Keratinocyte (primary cell): ENCODE results near the gene ASB16. TPM values are rescaled to one million over a fixed set of nuclear protein-coding genes. Genes with fewer than 3 reads are reported as not detected.

Experiments
- DNase-seq: peaks from one replicate; pipeline ENCODE4 v3.0.0-alpha.2; 2011; ENCODE audit warnings: low read depth, missing footprints, low spot score
- FAIRE-seq: peaks from 2 replicates; lab custom pipeline; 2011; peaks lifted over from hg19 to GRCh38; lab: Jason Lieb, UNC
- H2AFZ ChIP-seq: 2 replicates; pipeline ENCODE4 v1.6.0; 2012; ENCODE audit warnings: low read length, control low read depth, inconsistent platforms; ENCODE audit not compliant: control insufficient read depth
- H3K27ac ChIP-seq: 2 replicates; pipeline ENCODE4 v1.5.1; 2011; ENCODE audit warnings: low read length; ENCODE audit not compliant: control insufficient read depth, insufficient read depth
- H3K27me3 ChIP-seq: 3 replicates; pipeline ENCODE4 v1.6.0; 2011; ENCODE audit warnings: low read length; ENCODE audit not compliant: control insufficient read depth, insufficient read depth; ENCODE audit errors: extremely low read depth
- H3K36me3 ChIP-seq, 2 experiments: 2 replicates in 1 of 2; 3 replicates in 1 of 2; pipeline ENCODE4 v1.5.1; 2011; ENCODE audit warnings: low read length in 2 of 2, mild to moderate bottlenecking in 1 of 2; ENCODE audit not compliant: control insufficient read depth in 2 of 2, insufficient read depth in 2 of 2; ENCODE audit errors: extremely low read depth in 1 of 2
- H3K4me1 ChIP-seq: 3 replicates; pipeline ENCODE4 v1.5.1; 2011; ENCODE audit warnings: low read length; ENCODE audit not compliant: control insufficient read depth, insufficient read depth; ENCODE audit errors: extremely low read depth
- H3K4me2 ChIP-seq: 3 replicates; pipeline ENCODE4 v1.6.0; 2011; ENCODE audit warnings: low read depth, low read length; ENCODE audit not compliant: control insufficient read depth, insufficient read depth; ENCODE audit errors: extremely low read depth
- H3K4me3 ChIP-seq, 3 experiments: fragments of 200-600 bp in 1 of 3; sonication (generic) in 1 of 3; 2 replicates in 2 of 3; 3 replicates in 1 of 3; pipeline ENCODE4 v1.5.1; 2011 to 2016; ENCODE audit warnings: low read length in 3 of 3, mild to moderate bottlenecking in 3 of 3, control low read depth in 2 of 3, inconsistent platforms in 1 of 3, low read depth in 1 of 3, mixed read lengths in 1 of 3, mixed run types in 1 of 3, moderate library complexity in 1 of 3; ENCODE audit not compliant: control insufficient read depth in 2 of 3, insufficient read depth in 2 of 3; ENCODE audit errors: extremely low read depth in 1 of 3
- H3K79me2 ChIP-seq: 2 replicates; pipeline ENCODE4 v1.6.0; 2012; ENCODE audit warnings: low read length; ENCODE audit not compliant: control insufficient read depth, insufficient read depth
- H3K9ac ChIP-seq: 3 replicates; pipeline ENCODE4 v1.6.0; 2011; ENCODE audit warnings: low read length; ENCODE audit not compliant: control insufficient read depth, insufficient read depth; ENCODE audit errors: extremely low read depth
- H3K9me1 ChIP-seq: 3 replicates; pipeline ENCODE4 v1.6.0; 2011; ENCODE audit warnings: low read length; ENCODE audit not compliant: control insufficient read depth, insufficient read depth; ENCODE audit errors: extremely low read depth
- H3K9me3 ChIP-seq: 2 replicates; pipeline ENCODE4 v1.5.1; 2012; ENCODE audit warnings: low read depth, low read length; ENCODE audit not compliant: control insufficient read depth
- H4K20me1 ChIP-seq: 3 replicates; pipeline ENCODE4 v1.6.0; 2011; ENCODE audit warnings: low read length; ENCODE audit not compliant: control insufficient read depth, insufficient read depth; ENCODE audit errors: extremely low read depth
- CTCF ChIP-seq, 3 experiments: IDR thresholded peaks in 1 of 3; conservative IDR thresholded peaks in 1 of 3; optimal IDR thresholded peaks in 1 of 3; 2 replicates in 2 of 3; 3 replicates in 1 of 3; pipeline versions ENCODE3 to v1.5.1; 2011; ENCODE audit warnings: low read length in 3 of 3, mild to moderate bottlenecking in 3 of 3, moderate library complexity in 2 of 3, control low read depth in 1 of 3, inconsistent platforms in 1 of 3; ENCODE audit not compliant: insufficient read depth in 2 of 3; ENCODE audit errors: extremely low read depth in 1 of 3
- EZH2 ChIP-seq: IDR thresholded peaks from one replicate; pipeline ENCODE4 v1.6.1; 2012; ENCODE audit warnings: inconsistent platforms, mild to moderate bottlenecking, low read length, moderate library complexity
- dilution Hi-C: fragments of 300-500 bp; cut with MboI; formaldehyde crosslinking; loops from one replicate; pipeline ENCODE4 v1.7.0; 2020; ENCODE audit warnings: low sequenced_read_pairs; ENCODE audit not compliant: extremely low pct_ligation_motif_present
- polyA plus RNA-seq, 5 experiments: library from polyadenylated mRNA; depleted of rRNA in 3 of 5; stranded (reverse) in 3 of 5; stranded (forward) in 1 of 5; unstranded in 1 of 5; fragments of >200 nt; gene quantifications; 1 replicate in 1 of 5; 2 replicates in 3 of 5; 3 replicates in 1 of 5; pipeline versions ENCODE4 v1.2.1 to v1.2.3, GENCODE V29; 2011 to 2012; ENCODE audit warnings: missing spikeins in 2 of 5, low read depth in 1 of 5, low replicate concordance in 1 of 5

Gene ASB16
- polyA plus RNA-seq, 1 donor (not counting 4 experiments of a cell fraction or from before 2014, with no cell fraction given), result not detected

- dilution Hi-C loops, result no loop called here
- DNase-seq, result no peak
- Histone ChIP-seq H3K79me2 (no peaks in the 10 kb centered on the region), H3K9ac (peak overlapping the region; percentile 9), H3K36me3 (peaks cover 44 to 49% of the 10 kb centered on the region in 2 experiments), H3K4me2 (peak overlapping the region; percentile 6), H3K27ac (peak overlapping the region; percentile 13), H4K20me1 (no peaks in the 10 kb centered on the region), H3K4me1 (peaks cover 28% of the 10 kb centered on the region), H3K27me3 (no peaks in the 10 kb centered on the region), H3K9me3 (no peaks in the 10 kb centered on the region), H3K9me1 (no peaks in the 10 kb centered on the region), H2AFZ (no peak overlapping the region), H3K4me3 (no peak overlapping the region)
- FAIRE-seq, result no peak
- no peak for TF ChIP-seq EZH2
- peak; percentile 75 to 87 (median 77) for TF ChIP-seq CTCF (optimal IDR thresholded peaks at IDR 0.05 in 1 of 3, IDR thresholded peaks at IDR 0.05 in 1 of 3, conservative IDR thresholded peaks at IDR 0.05 in 1 of 3; ENCODE audit: extremely low read depth in 1 of 3, insufficient read depth in 2 of 3, low read length in 3 of 3)
Measured at GRCh38 chr17:44210342-44211192, 40.1 kb downstream of the ASB16 start.

GRCh38 chr17:44211281-44212265 is 41.1 kb downstream of the ASB16 start:
- Histone ChIP-seq H3K9ac (no peak overlapping the region), H3K27me3 (no peaks in the 10 kb centered on the region), H3K79me2 (peaks cover 3% of the 10 kb centered on the region), H3K9me3 (no peaks in the 10 kb centered on the region), H3K27ac (no peak overlapping the region), H3K4me2 (no peak overlapping the region), H4K20me1 (no peaks in the 10 kb centered on the region), H3K36me3 (peaks cover 49 to 56% of the 10 kb centered on the region in 2 experiments), H3K4me1 (peaks cover 28% of the 10 kb centered on the region), H2AFZ (no peak overlapping the region), H3K4me3 (no peak overlapping the region), H3K9me1 (no peaks in the 10 kb centered on the region)
- DNase-seq (no peak), FAIRE-seq (no peak)
- dilution Hi-C loops, result no loop called here
- no peak for TF ChIP-seq CTCF (optimal IDR thresholded peaks at IDR 0.05 in 1 of 3, IDR thresholded peaks at IDR 0.05 in 1 of 3, conservative IDR thresholded peaks at IDR 0.05 in 1 of 3; ENCODE audit: extremely low read depth in 1 of 3, insufficient read depth in 2 of 3, low read length in 3 of 3)
